Pancreas (tissue), 10 donors: ENCODE data around the gene PCGF3. TPM values are rescaled to one million over a fixed set of nuclear protein-coding genes. Genes with fewer than 3 reads are reported as not detected.
"Not testable (repeated sequence)": the region's sequence is repeated elsewhere in the genome, so short reads cannot be mapped to it uniquely, and the experiment has no call there.

Experiments
- ATAC-seq, 4 donors: fragments of 200-7000 bp; cut with Tn5 transposase; one replicate each; pipeline versions ENCODE4 v1.8.0 to v1.9.1; 2020; ENCODE audit warnings: mild to moderate bottlenecking in 4 of 4, moderate library complexity in 4 of 4
- DNase-seq, 6 donors: peaks; one replicate each; pipeline ENCODE4 v3.0.0-alpha.2; 2020
- FAIRE-seq: peaks from 2 replicates; lab custom pipeline; 2012; peaks lifted over from hg19 to GRCh38; lab: Jason Lieb, UNC
- H3K27ac ChIP-seq, 4 donors: fragments of 200-600 bp; sonication (generic); 1 replicate in 3 of 4; 2 replicates in 1 of 4; pipeline versions ENCODE4 v1.5.0 to v1.8.0; 2020
- H3K27me3 ChIP-seq, 4 donors: fragments of 200-600 bp; one replicate each; pipeline ENCODE4 v1.8.0; 2021
- H3K36me3 ChIP-seq, 3 donors: fragments of 200-600 bp; sonication (generic) in 1 of 3; one replicate each; pipeline versions ENCODE4 v1.5.0 to v1.8.0; 2020 to 2021
- H3K4me1 ChIP-seq, 3 donors: fragments of 200-600 bp; one replicate each; pipeline ENCODE4 v1.8.0; 2021
- H3K4me3 ChIP-seq, 4 donors: fragments of 200-600 bp; sonication (generic) in 2 of 4; one replicate each; pipeline versions ENCODE4 v1.5.0 to v1.8.0; 2020 to 2021
- H3K9me3 ChIP-seq, 4 donors: fragments of 200-600 bp; one replicate each; pipeline ENCODE4 v1.8.0; 2021
- CTCF ChIP-seq, 4 donors: fragments of 200-600 bp; sonication (generic) in 3 of 4; IDR thresholded peaks; one replicate each; pipeline versions ENCODE4 v1.5.0 to v1.8.0; 2021; ENCODE audit warnings: antibody characterized with exemption in 4 of 4
- WGBS, 2 donors: extraction: QIAGEN DNeasy Blood & Tissue Kit; methylation state at CpG; one replicate each; pipeline ENCODE4 v1.1.7; 2013; 5-methylcytosine and 5-hydroxymethylcytosine counted together
- intact Hi-C, 3 donors: fragments of 100-400 bp; cut with DNase I; formaldehyde crosslinking; loops; one replicate each; pipeline versions ENCODE4 v1.11.1 to v1.14.2; 2022
- polyA plus RNA-seq, 2 donors: library from polyadenylated mRNA; stranded (reverse); fragments of 200-250 nt; gene quantifications; one replicate each; pipeline ENCODE4 v1.2.3, GENCODE V29; 2013
- total RNA-seq, 6 donors: library from RNA; stranded (reverse); fragmentation: NEBNext Ultra II Directional in 4 of 6; extraction: Animal tissue kit (Norgen Biotek cat#: 25700) in 4 of 6; gene quantifications; one replicate each; pipeline versions ENCODE4 v1.2.1 to v1.2.4, GENCODE V29; 2021 to 2023
- donor health status: healthy with polysubstance abuse.
- donor health status: DM: no; HTN: no; CAD: no; lungs with moderate emphysema.
- donor health status: DM: no; HTN: no; CAD: no.
- donor health status: control.
- donor health status: control.
- donor health status: Bipolar disorder and iron deficiency.
- donor health status: DM: yes; HTN: yes; CAD: no.
- donor health status: DM: no; HTN: no; CAD: no.
- donor health status: DM: no; HTN: no; CAD: no.
- donor health status: DM: yes; HTN: yes; CAD: no.

Gene PCGF3
- total and polyA plus RNA-seq, 8 donors, result 12.3 to 66.8 (median 17.7) TPM

DNA sequence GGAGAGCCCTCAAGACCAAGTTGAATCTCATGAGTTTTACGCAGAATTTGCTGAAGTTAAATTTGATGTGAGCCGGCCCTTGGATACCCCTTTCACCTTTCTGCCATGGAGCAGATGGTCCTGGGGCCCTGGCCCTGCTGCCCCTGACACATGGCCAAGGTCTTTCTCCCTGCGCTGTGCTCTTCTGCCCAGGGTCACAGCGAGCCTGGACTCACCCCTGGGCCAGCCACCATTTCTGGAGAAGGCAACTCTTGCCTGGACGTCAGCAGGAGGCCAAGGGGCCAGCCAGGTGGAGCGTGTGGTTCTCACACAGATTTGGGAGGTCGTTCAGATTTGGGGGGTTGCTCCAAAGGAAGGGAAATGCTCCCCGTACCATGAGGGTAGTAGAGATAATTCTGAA lies 30.0 kb downstream of the PCGF3 start:
- no peak for ATAC-seq
- 96 to 97% methylated on average over 8 of the region's 8 CpGs for WGBS, 2 donors
- no peak overlapping the region for H3K27ac ChIP-seq
- no peak for FAIRE-seq
- no peaks in the 10 kb centered on the region for H3K9me3 ChIP-seq
- TF ChIP-seq CTCF (IDR thresholded peaks at IDR 0.05), result no peak
- H3K36me3 ChIP-seq, result peaks cover 13 to 43% (median 41%) of the 10 kb centered on the region in 3 donors
- no peaks in the 10 kb centered on the region for H3K27me3 ChIP-seq
- H3K4me3 ChIP-seq, result no peak overlapping the region
- peak in 1 of 6 donors; percentile 32 for DNase-seq
- no peaks in the 10 kb centered on the region for H3K4me1 ChIP-seq
- intact Hi-C loops, result no loop called here

DNA sequence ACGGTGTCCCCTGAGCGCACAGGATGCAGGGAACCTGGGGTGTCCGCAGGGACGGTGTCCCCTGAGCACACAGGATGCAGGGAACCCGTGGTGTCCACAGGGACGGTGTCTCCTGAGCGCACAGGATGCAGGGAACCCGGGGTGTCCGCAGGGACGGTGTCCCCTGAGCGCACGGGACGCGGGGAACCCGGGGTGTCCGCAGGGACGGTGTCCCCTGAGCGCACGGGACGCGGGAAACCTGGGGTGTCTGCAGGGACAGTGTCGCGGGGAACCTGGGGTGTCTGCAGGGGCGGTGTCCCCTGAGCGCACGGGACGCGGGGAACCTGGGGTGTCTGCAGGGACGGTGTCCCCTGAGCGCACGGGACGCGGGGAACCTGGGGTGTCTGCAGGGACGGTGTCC lies 30.9 kb downstream of the PCGF3 start:
- ATAC-seq, intact Hi-C loops, FAIRE-seq, H3K4me3 ChIP-seq, H3K4me1 ChIP-seq, H3K27ac ChIP-seq, H3K27me3 ChIP-seq, H3K9me3 ChIP-seq: not testable (repeated sequence)
- DNase-seq, result peak in 1 of 6 donors; percentile 11
- 97 to 98% methylated on average over 28 to 33 of the region's 34 CpGs for WGBS, 2 donors
- peaks cover 13 to 43% (median 36%) of the 10 kb centered on the region in 3 donors for H3K36me3 ChIP-seq

DNA sequence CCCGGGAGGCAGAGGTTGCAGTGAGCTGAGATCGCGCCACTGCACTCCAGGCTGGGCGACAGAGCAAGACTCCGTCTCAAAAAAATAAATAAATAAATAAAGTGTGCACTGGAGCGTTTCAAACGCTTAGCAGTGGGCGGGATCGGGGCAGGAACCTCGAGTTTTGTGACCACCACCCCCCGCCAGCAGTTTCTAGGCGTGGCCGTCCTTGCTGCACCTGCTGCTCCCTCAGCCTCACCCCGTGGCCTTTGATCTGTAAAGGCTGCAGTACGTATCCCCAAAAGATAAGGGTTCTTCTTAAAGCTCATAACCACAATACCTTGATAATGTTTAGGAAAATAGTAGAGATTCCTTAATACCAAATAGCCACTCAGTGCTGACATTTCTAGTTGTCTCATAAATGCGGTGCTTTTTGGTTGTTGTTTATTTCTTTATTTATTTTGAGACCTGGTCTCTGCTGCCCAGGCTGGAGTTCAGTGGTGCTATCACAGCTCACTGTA lies 33.2 kb downstream of the PCGF3 start:
- intact Hi-C loops, result no loop called here
- no peak for TF ChIP-seq CTCF (IDR thresholded peaks at IDR 0.05)
- 92% methylated on average over 16 of the region's 16 CpGs for WGBS, 2 donors
- no peaks in the 10 kb centered on the region for H3K27me3 ChIP-seq
- no peaks in the 10 kb centered on the region for H3K4me1 ChIP-seq
- no peaks in the 10 kb centered on the region for H3K9me3 ChIP-seq
- FAIRE-seq (no peak), DNase-seq (no peak), ATAC-seq (no peak)
- H3K27ac ChIP-seq, result no peak overlapping the region
- H3K4me3 ChIP-seq, result no peak overlapping the region
- peaks cover 13 to 36% (median 28%) of the 10 kb centered on the region in 3 donors for H3K36me3 ChIP-seq

- TF ChIP-seq CTCF (IDR thresholded peaks at IDR 0.05), result no peak
- FAIRE-seq, result no peak
- Histone ChIP-seq H3K27ac (no peak overlapping the region), H3K27me3 (no peaks in the 10 kb centered on the region), H3K4me3 (no peak overlapping the region), H3K36me3 (peaks cover 10 to 29% (median 21%) of the 10 kb centered on the region in 3 donors), H3K4me1 (no peaks in the 10 kb centered on the region), H3K9me3 (no peaks in the 10 kb centered on the region)
- WGBS, 2 donors, result 97% methylated on average over 22 of the region's 22 CpGs
- intact Hi-C loops, result no loop called here
- no peak for DNase-seq
- ATAC-seq, result no peak
Observed at GRCh38 chr4:739569-739968, 33.9 kb downstream of the PCGF3 start.

- Histone ChIP-seq H3K36me3 (peaks cover 9 to 25% (median 17%) of the 10 kb centered on the region in 3 donors), H3K9me3 (no peaks in the 10 kb centered on the region), H3K4me1 (no peaks in the 10 kb centered on the region), H3K27me3 (no peaks in the 10 kb centered on the region), H3K27ac (no peak overlapping the region), H3K4me3 (no peak overlapping the region)
- ATAC-seq (no peak), FAIRE-seq (no peak), DNase-seq (peak in 1 of 6 donors; percentile 11)
- intact Hi-C loops, result no loop called here
- 91 to 95% methylated on average over 12 of the region's 12 CpGs for WGBS, 2 donors
- TF ChIP-seq CTCF (IDR thresholded peaks at IDR 0.05), result no peak
Observed at GRCh38 chr4:740011-740410, 34.4 kb downstream of the PCGF3 start.
